ENCODE measurements around the gene AGPAT4. TPM values are rescaled to one million over a fixed set of nuclear protein-coding genes. Genes with fewer than 3 reads are reported as not detected.

AGPAT4 gene
- total RNA-seq, 1 donor from 2014 or later: 19.7 TPM

DNA sequence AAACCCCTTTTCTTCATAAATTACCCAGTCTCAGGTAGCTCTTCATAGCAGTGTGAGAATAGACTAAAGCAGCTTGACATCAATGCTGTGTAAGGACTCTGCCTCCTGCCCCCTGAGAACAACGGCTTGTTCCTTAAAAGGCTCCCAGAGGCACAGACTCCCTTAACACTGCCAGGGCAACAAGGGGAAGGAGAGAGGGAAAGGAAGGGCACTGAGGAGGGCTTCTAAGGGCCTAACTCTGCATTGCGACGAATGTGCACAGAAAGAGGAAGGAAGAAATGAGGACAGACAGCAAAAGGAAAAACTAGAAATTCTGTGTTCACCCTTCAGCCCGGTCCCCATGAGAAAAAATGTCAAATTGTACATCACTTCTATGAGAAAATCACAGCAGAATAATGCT is 74.0 kb downstream of the AGPAT4 start:
- intact Hi-C loops (cut with DNase I): no loop called here
- H3K9me3 ChIP-seq: no peaks in the 10 kb centered on the region
- ATAC-seq (peak; percentile 36 to 63), DNase-seq (no peak)
- no peak overlapping the region for H3K27ac ChIP-seq
- no peak overlapping the region for H3K4me3 ChIP-seq
- no peaks in the 10 kb centered on the region for H3K27me3 ChIP-seq (ENCODE audit: low read depth)
- H3K4me1 ChIP-seq: no peaks in the 10 kb centered on the region
- TF ChIP-seq, protein P1, sequence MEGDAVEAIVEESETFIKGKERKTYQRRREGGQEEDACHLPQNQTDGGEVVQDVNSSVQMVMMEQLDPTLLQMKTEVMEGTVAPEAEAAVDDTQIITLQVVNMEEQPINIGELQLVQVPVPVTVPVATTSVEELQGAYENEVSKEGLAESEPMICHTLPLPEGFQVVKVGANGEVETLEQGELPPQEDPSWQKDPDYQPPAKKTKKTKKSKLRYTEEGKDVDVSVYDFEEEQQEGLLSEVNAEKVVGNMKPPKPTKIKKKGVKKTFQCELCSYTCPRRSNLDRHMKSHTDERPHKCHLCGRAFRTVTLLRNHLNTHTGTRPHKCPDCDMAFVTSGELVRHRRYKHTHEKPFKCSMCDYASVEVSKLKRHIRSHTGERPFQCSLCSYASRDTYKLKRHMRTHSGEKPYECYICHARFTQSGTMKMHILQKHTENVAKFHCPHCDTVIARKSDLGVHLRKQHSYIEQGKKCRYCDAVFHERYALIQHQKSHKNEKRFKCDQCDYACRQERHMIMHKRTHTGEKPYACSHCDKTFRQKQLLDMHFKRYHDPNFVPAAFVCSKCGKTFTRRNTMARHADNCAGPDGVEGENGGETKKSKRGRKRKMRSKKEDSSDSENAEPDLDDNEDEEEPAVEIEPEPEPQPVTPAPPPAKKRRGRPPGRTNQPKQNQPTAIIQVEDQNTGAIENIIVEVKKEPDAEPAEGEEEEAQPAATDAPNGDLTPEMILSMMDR (IDR thresholded peaks at IDR 0.05): no peak
- no peaks in the 10 kb centered on the region for H3K36me3 ChIP-seq

DNA sequence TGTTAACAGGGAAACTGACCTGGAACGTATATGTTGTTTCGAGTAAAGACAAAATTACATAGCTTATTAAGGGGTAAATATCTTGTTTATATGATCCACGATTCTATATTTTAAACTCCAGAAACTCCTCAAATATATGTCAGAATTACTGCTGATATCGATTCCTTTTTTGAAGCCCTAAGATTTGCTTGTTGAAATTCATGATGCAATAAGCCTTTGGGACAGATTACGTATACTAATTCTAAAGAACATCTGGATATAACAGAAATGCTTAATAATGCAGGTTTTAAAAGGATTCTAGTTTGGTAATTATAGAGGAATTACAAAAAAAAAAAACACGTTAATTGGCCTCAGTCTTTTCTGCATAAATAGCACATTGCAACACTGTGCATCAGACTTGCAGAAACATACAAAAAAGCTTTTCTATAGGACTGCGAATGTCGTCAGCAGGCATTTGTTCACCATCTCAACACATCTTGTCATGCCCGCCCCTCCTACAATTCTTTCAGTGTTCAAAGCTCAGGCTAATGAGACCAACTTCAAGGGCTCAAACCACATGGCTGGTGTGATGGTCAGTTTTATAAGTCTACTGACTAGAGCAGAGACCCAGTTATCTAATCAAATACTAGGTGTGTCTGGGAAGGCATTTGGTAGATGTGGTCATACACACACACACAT is 74.9 kb downstream of the AGPAT4 start:
- DNase-seq (no peak), ATAC-seq (no peak)
- no peaks in the 10 kb centered on the region for H3K27me3 ChIP-seq (ENCODE audit: low read depth)
- TF ChIP-seq, protein P1 (IDR thresholded peaks at IDR 0.05): no peak
- H3K27ac ChIP-seq: no peak overlapping the region
- H3K4me1 ChIP-seq: no peaks in the 10 kb centered on the region
- intact Hi-C loops (cut with DNase I): no loop called here
- H3K4me3 ChIP-seq: no peak overlapping the region
- no peaks in the 10 kb centered on the region for H3K36me3 ChIP-seq
- H3K9me3 ChIP-seq: no peaks in the 10 kb centered on the region

DNA sequence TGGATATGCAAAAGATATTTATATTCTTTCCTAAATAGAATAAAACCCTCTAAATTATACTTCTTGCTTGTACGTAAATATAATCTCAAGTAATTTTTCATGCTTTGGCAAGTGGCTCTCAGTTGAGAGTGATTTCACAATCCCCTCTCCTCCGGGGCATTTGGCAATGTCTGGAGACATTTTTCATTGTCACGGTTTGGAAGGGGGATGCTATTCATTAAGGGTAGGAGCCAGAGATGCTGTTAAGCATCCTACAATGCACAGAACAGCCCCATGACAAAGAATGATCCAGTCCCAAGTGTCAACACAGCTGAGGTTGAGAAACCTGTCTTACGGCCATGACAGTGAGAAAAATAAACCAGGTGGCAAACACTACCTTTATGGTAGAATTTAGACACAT is 75.7 kb downstream of the AGPAT4 start:
- DNase-seq: no peak
- Histone ChIP-seq H3K4me3 (no peak overlapping the region), H3K4me1 (no peaks in the 10 kb centered on the region), H3K27me3 (ENCODE audit: low read depth) (no peaks in the 10 kb centered on the region), H3K9me3 (no peaks in the 10 kb centered on the region), H3K27ac (no peak overlapping the region), H3K36me3 (no peaks in the 10 kb centered on the region)
- TF ChIP-seq, protein P1 (IDR thresholded peaks at IDR 0.05): no peak
- intact Hi-C loops (cut with DNase I): no loop called here
- ATAC-seq: no peak

DNA sequence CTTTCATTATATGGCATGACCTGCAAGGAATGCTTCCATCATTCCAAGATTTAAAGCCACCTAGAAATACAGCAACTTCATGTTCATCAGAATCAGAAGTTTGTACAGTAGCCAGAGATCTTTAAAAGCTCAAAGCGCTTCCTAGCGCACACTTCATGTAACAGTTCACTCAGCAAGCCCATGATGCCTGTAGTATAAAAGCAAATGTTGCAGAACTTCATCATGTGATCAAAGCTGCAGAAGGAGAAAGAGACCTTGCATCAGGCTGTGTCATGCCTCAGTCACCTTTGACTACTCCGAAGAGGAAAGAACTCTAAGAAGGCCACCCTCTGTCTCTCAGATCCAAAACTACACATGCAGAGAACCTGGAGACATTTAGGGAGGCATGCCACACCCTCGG is 78.5 kb downstream of the AGPAT4 start:
- H3K4me3 ChIP-seq: no peak overlapping the region
- TF ChIP-seq, protein P1 (IDR thresholded peaks at IDR 0.05): no peak
- no peaks in the 10 kb centered on the region for H3K9me3 ChIP-seq
- H3K27me3 ChIP-seq (ENCODE audit: low read depth): no peaks in the 10 kb centered on the region
- no peak overlapping the region for H3K27ac ChIP-seq
- no peak for DNase-seq
- intact Hi-C loops (cut with DNase I): no loop called here
- no peaks in the 10 kb centered on the region for H3K4me1 ChIP-seq
- ATAC-seq: peak; percentile 44 to 45
- H3K36me3 ChIP-seq: no peaks in the 10 kb centered on the region

DNA sequence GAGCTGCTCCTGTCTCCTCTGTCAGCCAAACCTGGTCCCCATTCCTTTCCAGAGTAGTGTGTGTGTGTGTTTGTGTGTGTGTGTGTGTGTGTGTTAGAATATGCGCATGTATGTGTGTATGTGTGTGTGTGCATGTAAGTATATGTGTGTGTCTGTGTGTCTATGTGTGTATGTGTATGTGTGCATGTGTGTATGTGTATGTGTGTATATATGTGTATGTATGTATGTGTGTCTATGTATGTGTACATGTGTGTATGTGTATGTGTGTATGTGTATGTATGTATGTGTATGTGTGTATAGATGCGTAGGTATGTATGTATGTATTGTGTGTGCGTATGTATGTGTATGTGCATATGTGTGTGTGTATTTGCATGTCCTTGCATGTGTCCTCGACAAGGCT is 79.5 kb downstream of the AGPAT4 start:
- ATAC-seq (no peak), DNase-seq (no peak)
- no peaks in the 10 kb centered on the region for H3K4me1 ChIP-seq
- H3K27me3 ChIP-seq (ENCODE audit: low read depth): no peaks in the 10 kb centered on the region
- H3K9me3 ChIP-seq: no peaks in the 10 kb centered on the region
- H3K36me3 ChIP-seq: no peaks in the 10 kb centered on the region
- H3K27ac ChIP-seq: no peak overlapping the region
- no peak overlapping the region for H3K4me3 ChIP-seq
- intact Hi-C loops (cut with DNase I): no loop called here
- TF ChIP-seq, protein P1 (IDR thresholded peaks at IDR 0.05): no peak
